HG03060 (cell line): Measurements from ENCODE around the gene ABHD11.
"Not testable (repeated sequence)": the region's sequence is repeated elsewhere in the genome, so short reads cannot be mapped to it uniquely, and the experiment has no call there.

Experiments used
- ATAC-seq: cut with Tn5 transposase; IDR thresholded peaks from one replicate; pipeline ENCODE4 v1.9.1; 2021; ENCODE audit warnings: low read depth, moderate number of reproducible peaks; ENCODE audit not compliant: unreplicated experiment

ABHD11 gene

DNA sequence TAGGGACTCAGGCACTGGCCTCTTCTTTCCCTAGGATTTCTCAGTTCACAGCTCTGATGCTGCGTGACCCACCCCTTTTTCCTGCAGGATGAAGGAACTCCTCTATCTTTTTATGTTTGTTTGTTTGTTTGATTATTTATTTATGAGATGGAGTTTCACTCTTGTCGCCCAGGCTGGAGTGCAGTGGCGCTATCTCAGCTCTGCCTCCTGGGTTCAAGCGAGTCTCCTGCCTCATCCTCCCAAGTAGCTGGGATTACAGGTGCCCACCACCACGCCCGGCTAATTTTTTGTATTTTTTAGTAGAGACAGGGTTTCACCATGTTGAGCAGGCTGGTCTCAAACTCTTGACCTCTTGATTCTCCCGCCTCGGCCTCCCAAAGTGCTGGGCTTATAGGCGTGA, 18.2 kb downstream of the ABHD11 start:
- not testable (repeated sequence) for ATAC-seq

DNA sequence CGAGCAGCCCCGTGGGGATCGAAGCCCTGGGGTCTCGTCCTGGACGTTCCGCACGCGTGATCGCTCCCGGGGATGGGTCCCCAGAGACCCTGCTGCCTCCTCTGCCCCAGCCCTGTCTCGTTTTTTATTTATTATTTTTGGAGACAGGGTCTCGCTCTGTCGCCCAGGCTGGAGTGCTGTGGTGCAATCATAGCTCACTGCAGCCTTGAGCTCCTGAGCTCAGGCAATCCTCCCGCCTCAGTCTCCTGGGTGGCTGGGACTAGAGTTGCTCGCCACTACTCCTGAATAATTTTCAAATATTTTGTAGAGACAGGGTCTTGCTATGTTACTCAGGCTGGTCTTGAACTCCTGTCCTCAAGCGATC, 18.8 kb downstream of the ABHD11 start:
- ATAC-seq = no peak

DNA sequence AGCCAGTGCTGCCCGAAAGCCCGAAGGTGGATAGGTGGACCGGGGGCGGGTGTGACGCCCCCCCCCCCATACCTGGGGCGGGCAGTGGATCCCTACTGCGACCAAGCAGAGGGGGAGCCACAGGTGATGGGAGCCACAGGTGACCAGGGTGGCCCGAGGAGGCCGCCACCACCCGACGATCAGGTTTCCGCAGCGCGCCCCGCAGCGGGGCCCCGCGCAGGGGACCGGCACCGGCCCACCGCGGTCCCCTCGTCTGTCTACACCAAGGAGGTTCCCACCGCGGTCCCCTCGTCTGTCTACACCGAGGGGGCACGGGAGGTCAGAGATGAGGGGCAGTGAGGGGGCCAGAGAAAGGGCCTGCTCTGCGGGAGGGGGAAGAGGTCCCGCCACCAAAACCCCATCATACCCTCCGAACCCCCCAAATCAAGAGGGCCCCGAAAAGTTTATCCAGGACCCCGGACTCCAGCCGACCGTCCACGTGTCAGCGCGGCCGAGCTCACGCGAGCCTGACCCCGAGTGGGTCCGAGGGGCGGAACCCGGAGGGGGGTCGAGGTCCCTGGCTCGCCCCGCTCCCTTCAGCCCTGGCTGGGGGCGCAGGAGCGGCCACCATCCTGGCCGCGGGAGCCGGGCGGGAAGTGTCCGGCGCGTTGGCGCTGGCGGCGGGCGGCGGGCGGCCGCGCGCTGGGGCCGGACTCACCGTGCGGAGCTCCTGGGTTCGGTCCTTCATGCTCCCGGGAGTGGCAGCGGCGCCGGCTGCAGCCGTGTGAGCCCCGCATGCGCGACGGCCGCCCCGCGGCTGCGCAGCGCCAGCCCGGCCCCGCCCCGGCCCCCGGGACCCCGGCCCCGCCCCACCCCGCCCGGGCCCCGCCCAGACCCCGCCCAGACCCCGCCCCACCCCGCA, 19.4 kb downstream of the ABHD11 start, which contains the start of gene STX1A:
TSS of gene STX1A (minus strand) at position 765 of the 901 bp plus-strand sequence. CDS start at position 727, 38 bp downstream.
- ATAC-seq = no peak

DNA sequence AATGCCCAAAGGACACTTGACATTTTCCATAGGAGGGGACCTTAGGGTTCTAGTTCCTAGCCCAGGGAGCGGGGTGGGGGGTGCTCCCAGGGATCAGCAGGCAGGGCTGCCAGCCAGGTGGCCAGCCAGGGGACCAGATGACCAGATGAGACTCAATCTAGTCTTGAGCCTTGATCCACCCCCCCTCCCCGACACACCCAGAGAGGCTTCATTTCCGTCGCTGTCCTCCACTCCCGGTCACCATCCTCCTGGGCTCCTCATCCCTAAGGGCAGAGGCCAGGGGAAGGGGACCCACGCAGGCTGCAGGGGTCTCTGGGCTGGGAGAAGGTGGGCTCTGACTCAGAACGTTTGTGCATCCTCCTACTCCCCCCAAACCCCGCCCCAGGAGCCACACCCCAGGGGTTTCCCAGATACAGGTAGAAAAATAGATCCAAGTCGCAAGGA, 20.1 kb downstream of the ABHD11 start:
- ATAC-seq = no peak

DNA sequence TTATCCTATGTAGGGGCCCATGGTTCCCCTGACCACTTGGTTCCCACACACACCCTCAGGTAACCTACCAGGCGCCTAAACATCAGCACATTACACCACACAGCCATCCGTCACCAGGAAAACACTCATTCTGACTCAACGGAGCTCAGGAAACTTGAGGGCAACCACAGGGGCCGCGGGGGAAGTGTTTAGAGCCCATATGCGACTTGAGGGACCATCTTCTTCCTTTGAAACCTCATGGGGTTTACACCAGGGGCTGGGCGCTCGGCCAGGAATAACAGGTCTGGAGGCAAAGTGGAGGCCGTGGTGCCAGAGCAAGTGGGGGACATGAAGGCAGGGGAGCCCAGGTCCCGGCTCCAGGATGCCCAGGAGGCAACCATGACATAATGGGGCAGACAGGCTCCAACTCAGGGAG, 20.6 kb downstream of the ABHD11 start:
- no peak for ATAC-seq

DNA sequence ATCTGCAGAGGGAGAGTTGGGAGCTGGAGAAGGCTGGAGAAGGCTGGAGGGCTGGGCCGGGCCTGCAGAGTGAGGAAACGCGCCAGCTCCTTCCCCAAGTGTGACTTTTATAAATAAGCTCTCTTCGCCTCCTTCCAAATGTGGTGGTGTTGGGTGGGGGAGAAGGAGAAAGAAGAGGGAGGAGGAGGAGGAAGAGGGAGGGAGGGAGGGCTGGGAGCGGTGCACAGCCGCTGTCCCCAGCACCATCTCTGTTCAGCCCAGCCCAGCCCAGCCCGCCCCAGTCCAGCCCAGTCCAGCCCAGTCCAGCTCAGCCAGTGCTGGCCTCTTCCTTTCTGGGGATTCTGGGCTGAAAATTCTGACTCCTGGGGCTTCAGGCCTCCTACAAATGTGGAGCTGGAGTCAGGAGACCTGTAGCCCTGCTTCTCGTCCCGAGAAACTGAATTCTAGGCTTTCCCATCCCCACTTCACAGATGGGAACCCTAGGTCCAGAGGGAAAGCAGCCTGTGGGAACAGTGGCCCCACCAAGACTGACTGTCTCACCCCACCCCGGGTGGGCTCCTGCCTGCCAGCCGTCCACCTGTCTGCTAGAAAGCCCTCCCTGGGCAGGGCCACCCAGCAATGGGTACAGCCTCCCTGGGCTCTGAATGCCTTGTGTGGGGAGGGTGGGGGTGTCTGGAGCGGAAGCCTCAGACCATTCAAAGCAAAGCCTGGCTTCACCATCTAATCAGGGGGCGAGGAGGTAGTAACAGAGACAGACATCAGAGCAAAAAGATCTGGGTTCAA, 21.4 kb downstream of the ABHD11 start:
- no peak for ATAC-seq

DNA sequence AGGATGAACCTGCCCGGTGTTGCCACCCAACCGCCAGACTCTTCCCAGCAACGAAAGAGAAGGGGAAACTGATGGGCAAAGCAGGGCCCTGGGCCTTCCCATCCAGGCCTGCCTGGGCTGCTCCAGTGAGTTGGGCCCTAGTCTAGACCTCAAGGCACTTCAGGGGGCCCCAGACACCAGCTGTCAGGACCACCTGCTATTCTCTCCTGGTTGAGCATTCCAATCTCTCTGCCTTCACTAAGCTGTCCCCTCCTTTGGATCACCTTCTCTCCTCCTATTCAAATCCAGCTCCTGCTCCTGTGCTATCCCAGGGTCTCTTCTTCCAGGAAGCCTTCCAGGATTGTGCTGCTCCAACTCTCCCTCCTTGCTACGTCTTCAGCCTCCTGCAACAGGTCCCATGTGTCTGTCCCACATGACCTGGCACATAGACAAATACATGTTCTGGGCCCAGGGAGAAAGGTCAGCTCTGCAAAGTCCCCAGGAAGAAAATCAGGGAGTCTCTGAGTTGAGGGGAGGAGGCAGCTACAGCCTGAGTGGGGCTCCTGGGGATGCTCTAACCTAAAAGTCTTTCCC, 22.2 kb downstream of the ABHD11 start:
- no peak for ATAC-seq

DNA sequence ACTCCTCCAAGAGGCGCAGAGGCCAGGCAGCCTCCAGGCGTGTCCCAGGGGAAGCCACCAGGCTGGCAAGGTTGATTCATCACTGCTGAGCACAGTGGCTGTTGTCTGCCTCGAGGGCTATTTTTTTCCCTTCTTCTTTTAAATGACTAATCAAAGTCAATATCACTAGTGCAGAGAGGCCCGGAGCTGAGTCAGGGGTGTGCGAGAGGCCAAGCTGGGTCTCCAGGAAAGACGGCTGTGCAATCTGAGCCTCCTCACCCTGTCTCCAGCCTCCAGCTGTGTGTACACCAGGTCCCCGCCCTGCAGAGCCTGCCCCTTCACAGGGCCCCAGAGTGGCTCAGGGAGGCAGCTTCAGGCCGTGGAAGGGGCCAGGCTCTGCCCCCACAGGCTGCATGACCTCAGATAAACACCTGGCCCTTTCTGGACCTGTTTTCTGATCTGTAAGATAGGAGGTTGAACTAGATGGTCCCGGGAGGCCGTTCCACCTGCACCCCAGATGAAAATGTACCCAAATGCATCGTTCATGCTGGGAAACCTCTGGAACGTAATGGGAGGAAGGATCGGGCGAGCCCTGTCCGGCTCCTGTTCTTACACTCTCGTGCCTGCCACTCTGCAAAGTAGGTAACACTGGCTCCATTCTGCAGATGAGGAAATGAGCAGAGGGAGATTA, 22.8 kb downstream of the ABHD11 start:
- ATAC-seq = no peak

DNA sequence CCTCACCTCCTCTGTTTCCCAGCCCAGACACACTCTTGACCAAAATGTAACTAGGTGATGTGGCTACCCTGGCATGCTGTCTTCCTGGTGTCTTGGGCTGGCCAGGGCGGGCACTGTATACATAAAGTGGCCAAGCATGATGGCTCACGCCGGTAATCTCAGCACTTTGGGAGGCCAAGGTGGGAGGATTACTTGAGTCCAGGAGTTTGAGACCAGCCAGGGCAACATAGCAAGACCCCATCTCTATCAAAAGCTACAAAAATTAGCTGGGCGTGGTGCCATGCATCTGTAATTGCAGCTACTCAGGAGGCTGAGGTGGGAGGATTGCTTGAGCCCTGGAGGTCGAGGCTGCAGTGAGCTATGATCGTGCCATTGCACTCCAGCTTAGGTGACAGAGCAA, 25.3 kb downstream of the ABHD11 start:
- not testable (repeated sequence) for ATAC-seq

DNA sequence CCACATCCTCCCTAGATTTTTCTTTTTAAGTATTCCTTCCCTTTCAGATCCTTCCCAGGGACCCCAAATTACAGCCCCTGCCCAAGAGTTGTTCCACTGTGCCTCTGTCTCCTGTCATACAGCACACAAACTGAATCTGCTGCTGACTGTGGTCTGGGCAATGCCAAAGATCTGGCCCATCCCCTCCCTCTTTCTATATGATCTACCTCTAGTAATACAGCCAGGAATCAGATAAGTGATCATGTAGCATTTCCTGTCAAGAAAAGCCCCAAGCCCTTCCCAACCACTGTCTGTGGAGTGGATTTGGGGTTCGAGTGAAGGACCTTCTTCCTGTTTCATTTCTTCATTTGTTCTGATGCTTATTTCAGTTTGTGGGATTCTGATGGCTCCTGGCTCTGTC, 25.8 kb downstream of the ABHD11 start:
- ATAC-seq = no peak

DNA sequence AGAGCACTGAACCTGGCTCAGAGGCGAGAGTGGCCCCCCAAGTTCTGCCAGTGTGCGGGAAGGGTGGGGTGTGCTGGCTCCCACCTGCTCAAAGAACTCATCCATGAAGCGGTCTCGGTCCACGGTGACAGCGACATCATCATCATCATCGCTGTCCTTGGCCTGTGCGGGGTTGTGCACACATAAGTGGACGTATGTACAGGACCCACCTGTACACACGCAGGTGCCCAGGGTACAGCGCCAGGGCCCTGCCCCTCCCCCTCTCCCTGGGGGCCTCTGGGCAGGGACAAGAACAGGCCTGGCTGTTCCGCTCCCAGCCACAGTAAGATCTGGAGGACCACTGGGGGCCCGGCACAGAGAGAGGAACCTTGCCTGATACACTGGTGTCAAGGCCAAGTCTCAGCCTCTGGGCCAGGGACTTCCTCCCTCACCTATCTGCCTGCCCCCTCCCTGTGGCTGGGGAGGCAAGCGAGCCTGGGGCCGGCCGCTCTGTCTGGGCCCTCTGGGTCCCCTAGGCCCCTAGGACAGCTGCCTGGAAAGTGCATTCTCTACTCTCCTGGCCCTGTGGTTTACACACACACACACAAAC, 29.5 kb downstream of the ABHD11 start:
- no peak for ATAC-seq

DNA sequence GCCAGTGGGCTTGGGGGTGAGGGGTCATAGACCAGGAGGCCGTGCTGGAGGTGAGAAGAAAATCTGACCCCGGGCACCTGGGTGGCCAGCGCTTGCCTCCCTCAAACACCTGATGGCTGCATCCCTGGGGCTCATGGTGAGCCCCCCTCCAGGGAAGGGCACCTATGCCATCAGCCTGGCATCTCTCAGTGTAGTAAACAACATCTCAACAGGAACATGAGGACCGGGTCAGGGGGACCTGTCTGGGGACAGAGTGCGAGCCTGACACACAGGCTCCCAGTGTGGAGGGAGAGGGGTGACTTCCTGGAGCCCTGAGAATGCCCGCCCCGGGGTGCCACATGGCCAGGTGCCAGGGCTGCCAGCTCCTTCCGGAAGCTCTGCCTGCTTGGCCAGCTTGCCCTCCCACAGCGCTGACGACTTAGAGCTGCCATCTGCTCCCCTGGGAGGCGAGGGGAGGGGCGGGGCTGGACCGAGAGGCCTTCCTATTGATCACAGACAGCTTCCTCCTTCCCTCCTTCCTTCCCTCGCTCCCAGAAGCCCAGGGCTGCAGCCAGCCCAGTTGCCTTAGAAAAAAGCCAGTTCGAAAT, 31.5 kb downstream of the ABHD11 start:
- no peak for ATAC-seq

DNA sequence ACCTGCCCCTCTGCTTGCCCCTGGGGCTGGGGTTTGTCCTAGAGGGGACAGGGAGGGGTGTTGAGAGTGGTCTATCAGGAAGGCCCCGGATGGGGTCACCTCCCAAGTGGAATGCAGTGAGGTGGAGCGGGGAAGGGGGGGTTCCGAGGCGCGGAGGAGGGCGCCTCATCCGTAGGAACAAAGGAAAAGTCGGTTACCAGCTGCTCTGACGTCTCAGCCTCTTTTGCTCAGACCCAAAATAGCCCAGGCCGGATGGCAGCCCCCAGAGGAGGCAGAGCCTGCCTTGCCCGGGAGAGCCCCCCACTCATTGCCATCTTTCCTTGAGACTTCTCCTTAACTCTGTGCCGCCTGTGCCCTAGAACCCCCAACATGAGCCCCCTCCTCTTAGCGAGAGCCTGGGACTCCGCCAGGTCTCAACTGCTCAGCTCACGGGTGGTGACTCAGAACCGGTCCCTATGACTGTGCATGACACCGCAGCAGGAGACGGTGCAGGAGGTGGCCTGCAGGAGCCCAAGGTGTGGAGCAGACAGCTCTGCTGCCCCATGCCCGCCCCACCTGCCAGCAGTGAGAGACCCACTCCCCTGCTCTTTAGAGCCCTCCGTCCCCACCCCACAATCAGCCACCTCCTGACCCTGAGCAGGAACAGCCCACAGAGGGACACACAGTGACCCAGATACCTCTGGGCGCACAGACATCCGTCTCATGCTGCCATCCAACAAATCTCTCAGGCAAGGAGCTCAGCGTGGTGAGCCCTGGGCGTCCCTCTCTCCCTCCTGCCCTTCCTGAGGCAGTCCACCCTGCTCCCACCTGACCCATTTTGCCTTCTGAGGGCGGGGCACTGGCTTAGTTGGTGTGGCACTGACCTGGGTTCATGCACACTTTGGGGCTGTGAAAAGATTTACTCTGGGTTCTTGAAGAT, 32.2 kb downstream of the ABHD11 start:
- ATAC-seq = no peak

DNA sequence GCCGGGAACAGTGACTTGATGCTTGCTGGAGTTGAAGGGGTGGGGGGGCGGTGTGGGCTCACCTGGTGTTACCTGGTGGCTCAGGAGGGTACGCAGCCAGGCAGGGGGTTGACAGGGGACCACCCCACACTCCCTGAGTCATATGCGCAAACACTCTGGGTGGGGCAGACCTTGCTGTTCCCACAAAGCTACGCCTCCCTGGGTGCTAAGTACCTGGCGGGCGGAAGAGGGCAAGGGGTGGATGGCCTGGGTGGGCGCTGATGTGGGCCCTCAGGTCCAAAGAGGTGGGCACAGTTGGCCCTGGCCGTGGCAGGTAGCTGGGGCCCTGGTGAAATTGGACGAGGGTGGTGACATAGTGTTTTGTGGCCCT, 33.1 kb downstream of the ABHD11 start:
- ATAC-seq = no peak

DNA sequence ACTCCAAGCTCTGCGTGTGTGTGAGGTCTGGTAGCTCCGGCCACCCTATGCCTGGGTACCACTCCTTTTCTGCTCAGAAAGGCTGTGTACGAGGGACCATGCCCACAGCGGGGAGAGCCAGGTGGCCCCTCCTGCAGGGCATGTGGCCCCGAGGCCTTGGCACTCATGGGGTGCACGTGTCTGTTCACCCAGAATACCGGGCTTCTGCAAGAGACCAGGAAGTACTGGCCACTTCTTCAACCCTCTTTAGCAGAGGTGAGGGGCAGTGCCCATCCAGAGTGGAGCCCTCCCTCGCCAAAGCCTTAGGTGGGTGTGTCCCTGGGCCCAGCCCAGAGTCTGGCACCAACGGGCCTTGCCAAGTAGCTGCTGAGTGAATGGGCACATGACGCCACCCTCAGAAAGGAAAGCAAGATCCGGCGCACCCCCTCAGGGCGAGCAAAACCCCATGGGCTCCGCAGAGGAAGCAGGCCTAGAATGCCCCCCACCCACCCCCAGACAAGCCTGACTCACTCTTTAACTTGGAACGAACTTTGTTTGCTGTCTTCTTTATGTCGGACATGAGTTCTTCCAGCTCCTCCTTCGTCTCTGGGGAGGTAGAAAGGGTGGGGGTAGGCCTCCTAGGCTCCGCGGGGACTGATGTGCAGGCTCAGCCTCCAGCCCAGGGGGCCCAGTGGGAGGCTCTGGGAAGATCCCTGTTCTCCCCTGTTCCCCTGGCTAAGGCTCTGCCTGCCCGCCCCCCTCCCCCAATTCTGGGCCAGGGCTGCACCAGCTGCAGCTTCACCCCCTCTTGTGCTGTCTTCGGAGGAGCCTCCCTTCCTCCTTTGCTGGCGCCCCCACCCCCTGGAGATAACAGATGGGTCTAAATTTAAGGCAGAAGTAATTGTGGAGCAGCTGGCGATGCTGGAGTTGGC, 33.7 kb downstream of the ABHD11 start:
- no peak for ATAC-seq

DNA sequence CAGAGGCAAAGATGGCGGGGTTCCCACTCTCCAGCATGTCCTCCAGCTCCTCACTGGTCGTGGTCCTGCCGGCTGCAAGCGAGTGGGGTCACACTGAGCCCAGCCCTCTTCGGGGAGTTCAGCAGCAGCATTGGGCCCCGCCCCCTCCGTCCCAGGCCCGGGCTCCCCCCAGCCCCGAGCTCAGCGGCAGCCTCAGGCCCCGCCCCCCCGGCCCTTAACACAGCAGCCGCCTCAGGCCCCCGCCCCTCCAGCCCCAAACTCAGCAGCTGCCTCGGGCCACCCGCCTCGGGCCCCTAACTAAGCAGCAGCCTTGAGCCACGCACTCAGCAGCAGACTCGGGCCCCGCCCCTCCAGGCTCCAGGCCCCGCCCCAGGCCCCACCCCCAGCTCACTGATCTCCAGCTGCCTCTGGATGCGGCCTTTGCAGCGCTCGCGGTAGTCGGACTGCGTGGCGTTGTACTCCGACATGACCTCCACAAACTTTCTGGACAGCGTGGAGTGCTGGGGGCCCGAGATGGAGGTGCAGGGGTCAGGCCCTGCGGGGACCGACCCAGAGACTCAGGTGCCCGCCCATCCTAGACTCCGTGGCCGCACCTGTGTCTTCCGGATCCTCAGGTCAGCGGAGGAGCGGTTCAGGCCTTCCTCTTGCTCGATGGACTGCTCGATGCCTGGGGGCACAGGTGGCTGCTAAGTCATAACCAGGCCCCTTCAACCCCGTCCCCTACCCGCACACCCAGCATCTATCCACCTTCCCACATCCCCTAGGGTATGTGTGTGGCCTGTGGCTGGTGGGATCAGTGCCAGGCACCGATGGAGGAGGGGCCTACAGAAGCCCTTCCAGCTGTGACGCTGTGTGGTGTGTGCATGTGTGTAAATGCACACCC, 34.6 kb downstream of the ABHD11 start:
- ATAC-seq = no peak

DNA sequence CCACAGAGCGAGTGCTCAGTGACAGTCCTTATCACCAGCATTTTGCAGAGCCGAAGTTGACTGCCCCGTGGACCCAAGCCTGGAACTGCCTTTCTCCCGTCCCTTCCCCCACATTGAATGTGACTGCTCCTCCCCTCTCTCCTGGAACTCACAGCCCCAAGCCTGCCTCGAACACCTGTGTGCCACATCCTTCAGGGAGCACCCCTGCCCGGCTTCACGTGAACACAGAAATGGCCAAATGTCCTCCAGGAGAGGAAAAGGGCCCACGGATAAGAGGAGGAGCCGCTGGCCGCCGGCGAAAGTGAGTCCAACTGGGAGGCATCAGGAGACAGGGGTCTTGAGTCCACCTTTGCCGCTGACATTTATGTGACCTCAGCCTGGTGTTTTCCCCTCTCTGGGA, 35.4 kb downstream of the ABHD11 start:
- ATAC-seq = no peak
